ENCODE results near the gene SUPT4H1. TPM values are rescaled to one million over a fixed set of nuclear protein-coding genes. Genes with fewer than 3 reads are reported as not detected.

The SUPT4H1 gene
- total RNA-seq, 1 experiment from 2014 or later, result 109 TPM

DNA sequence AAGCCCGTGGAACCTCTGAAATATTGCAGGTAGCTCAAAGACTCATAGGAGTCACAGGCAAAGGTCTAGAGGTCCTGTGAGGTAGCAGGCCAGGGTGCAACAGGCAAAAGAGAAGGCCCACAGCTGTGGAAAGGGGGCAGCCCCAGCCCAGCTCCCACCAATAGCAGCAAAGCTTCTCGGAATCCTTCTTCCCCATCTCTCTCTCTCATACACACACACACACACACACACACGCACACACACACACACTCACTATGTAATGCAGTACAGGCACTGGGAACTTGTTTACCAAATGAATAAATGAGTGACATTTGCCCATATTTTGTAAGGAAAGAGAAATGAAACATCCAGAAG lies 16.8 kb upstream of the SUPT4H1 start:
- H3K4me3 Mint-ChIP-seq, result no peak overlapping the region; a peak in 1 of 5 replicates

More for the DNA sequence above, 16.8 kb upstream of the SUPT4H1 start:
- H2BK120ac ChIP-seq (ENCODE audit: low read depth, low read length, poor library complexity, severe bottlenecking), result no peak overlapping the region
- no peak overlapping the region for H3K4ac ChIP-seq (ENCODE audit: low read depth, low read length)
- Mint-ChIP-seq H3K27me3 (ENCODE audit: low read depth) (no peaks in the 10 kb centered on the region; the same call in 1 of the 2 replicates), H3K36me3 (ENCODE audit: insufficient read depth in 1 of 3, low read depth in 3 of 3) (no peaks in the 10 kb centered on the region; a peak in 1 of 7 replicates), H3K27ac (no peak overlapping the region), H3K4me1 (peaks cover 12 to 13% of the 10 kb centered on the region in 2 experiments), H3K9me3 (no peaks in the 10 kb centered on the region)
- WGBS (ENCODE audit: extremely low coverage, insufficient read length, low lambda C conversion rate), result no CpG with 5 or more reads among the region's 3 CpGs
- no peak overlapping the region for H2BK20ac ChIP-seq (ENCODE audit: low read depth, low read length, poor library complexity, severe bottlenecking)
- no peaks in the 10 kb centered on the region for H3K4me1 ChIP-seq (ENCODE audit: insufficient read depth, low read length)
- H3K23me2 ChIP-seq (ENCODE audit: insufficient read length, low read depth, low read length, poor library complexity, severe bottlenecking), result no peaks in the 10 kb centered on the region
- no peak overlapping the region for H4K8ac ChIP-seq (replicated peaks; ENCODE audit: insufficient read length, low read depth, low read length)
- H3K9me3 ChIP-seq (ENCODE audit: control insufficient read depth, low read depth, low read length), result no peaks in the 10 kb centered on the region
- H3K4me2 ChIP-seq (ENCODE audit: insufficient read depth, insufficient read length, low read length), result no peak overlapping the region
- H2AK5ac ChIP-seq (ENCODE audit: insufficient read length, low read length), result no peak overlapping the region
- H2BK12ac ChIP-seq (ENCODE audit: insufficient read length, low read depth, low read length), result no peak overlapping the region
- no peak overlapping the region for H2BK15ac ChIP-seq (ENCODE audit: low read depth, low read length)
- H3K23ac ChIP-seq (ENCODE audit: insufficient read length, low read depth, low read length), result no peak overlapping the region
- no peak overlapping the region for H3K18ac ChIP-seq (ENCODE audit: insufficient read length, low read depth, low read length)
- no peak overlapping the region for H3K27ac ChIP-seq (ENCODE audit: insufficient read length, low read depth, low read length)
- H4K20me1 ChIP-seq (ENCODE audit: control insufficient read depth, insufficient read depth, insufficient read length), result no peaks in the 10 kb centered on the region
- no peaks in the 10 kb centered on the region for H3K79me1 ChIP-seq (ENCODE audit: insufficient read depth, low read depth, low read length, poor library complexity, severe bottlenecking)
- no peak overlapping the region for H4K91ac ChIP-seq (ENCODE audit: insufficient read length, low read depth, low read length)
- H3T11ph ChIP-seq (ENCODE audit: low read length), result no peak overlapping the region
- H2AFZ ChIP-seq (ENCODE audit: low read length), result no peak overlapping the region
- no peak overlapping the region for H3K9ac ChIP-seq (ENCODE audit: extremely low read depth, insufficient read length, low read length)
- no peak overlapping the region for H3K56ac ChIP-seq (ENCODE audit: insufficient read length, low read depth, low read length)
- TF ChIP-seq, protein P1, sequence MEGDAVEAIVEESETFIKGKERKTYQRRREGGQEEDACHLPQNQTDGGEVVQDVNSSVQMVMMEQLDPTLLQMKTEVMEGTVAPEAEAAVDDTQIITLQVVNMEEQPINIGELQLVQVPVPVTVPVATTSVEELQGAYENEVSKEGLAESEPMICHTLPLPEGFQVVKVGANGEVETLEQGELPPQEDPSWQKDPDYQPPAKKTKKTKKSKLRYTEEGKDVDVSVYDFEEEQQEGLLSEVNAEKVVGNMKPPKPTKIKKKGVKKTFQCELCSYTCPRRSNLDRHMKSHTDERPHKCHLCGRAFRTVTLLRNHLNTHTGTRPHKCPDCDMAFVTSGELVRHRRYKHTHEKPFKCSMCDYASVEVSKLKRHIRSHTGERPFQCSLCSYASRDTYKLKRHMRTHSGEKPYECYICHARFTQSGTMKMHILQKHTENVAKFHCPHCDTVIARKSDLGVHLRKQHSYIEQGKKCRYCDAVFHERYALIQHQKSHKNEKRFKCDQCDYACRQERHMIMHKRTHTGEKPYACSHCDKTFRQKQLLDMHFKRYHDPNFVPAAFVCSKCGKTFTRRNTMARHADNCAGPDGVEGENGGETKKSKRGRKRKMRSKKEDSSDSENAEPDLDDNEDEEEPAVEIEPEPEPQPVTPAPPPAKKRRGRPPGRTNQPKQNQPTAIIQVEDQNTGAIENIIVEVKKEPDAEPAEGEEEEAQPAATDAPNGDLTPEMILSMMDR (conservative IDR thresholded peaks at IDR 0.05), result no peak
- H3K79me2 ChIP-seq (ENCODE audit: insufficient read depth, low read length), result no peaks in the 10 kb centered on the region
- H2BK5ac ChIP-seq (ENCODE audit: insufficient read length, low read length), result no peak overlapping the region
- no peak overlapping the region for H3K14ac ChIP-seq (ENCODE audit: insufficient read depth, low read length)
- no peaks in the 10 kb centered on the region for H3K27me3 ChIP-seq (ENCODE audit: insufficient read depth, low read length)
- no peak for DNase-seq
- no peak overlapping the region for H4K5ac ChIP-seq (ENCODE audit: insufficient read length, low read depth, low read length)

Measured in H9 (cell line).